ENCODE data around the gene HLF. TPM values are rescaled to one million over a fixed set of nuclear protein-coding genes. Genes with fewer than 3 reads are reported as not detected.
A peak's percentile ranks its signal among the peaks of the same experiment; 100 is the strongest.

The HLF gene
- total and polyA plus RNA-seq, 2 of the 4 experiments (the other 2 are of a cell fraction), result 0.18 TPM; not detected in 1

- no peak overlapping the region for H4K91ac ChIP-seq (ENCODE audit: insufficient read depth, low read depth, low read length)
- no peak overlapping the region for H4K8ac ChIP-seq (ENCODE audit: low read depth in 2 of 2, low read length in 2 of 2)
- no TSS peak for BruUV-seq (replicated peaks)
- H2BK5ac ChIP-seq (ENCODE audit: low read depth, low read length, poor library complexity, severe bottlenecking), result no peak overlapping the region
- dilution Hi-C loops (cut with HindIII; ENCODE audit: low sequenced_read_pairs, unreplicated experiment) (no loop called here), intact Hi-C loops (cut with micrococcal nuclease) (no loop called here), in situ Hi-C loops (cut with MboI; ENCODE audit: low sequenced_read_pairs) (no loop called here)
- DNase-seq, result no peak
- H3K4me2 ChIP-seq (ENCODE audit: low read depth, low read length), result no peak overlapping the region
- no peak for TF ChIP-seq RFX5 (IDR thresholded peaks at IDR 0.05; ENCODE audit: low read depth, low read length)
- TF ChIP-seq RCOR1 (IDR thresholded peaks at IDR 0.05; ENCODE audit: insufficient replicate concordance, low read length), result no peak
- no peak for TF ChIP-seq RAD21 (IDR thresholded peaks at IDR 0.05; ENCODE audit: low read length)
- no peak for TF ChIP-seq CHD1 (IDR thresholded peaks at IDR 0.05; ENCODE audit: low read depth, low read length)
- no peak for TF ChIP-seq MAZ (IDR thresholded peaks at IDR 0.05; ENCODE audit: borderline replicate concordance, low read depth, low read length)
- TF ChIP-seq SMC3 (IDR thresholded peaks at IDR 0.05; ENCODE audit: low read depth, low read length), result no peak
- no peak for TF ChIP-seq BHLHE40 (IDR thresholded peaks at IDR 0.05; ENCODE audit: low read depth, low read length)
- H3K36me3 ChIP-seq (ENCODE audit: control insufficient read depth, insufficient read depth, low read length), result no peaks in the 10 kb centered on the region
- no peak overlapping the region for H3K9ac ChIP-seq (ENCODE audit: low read depth, low read length)
- H2AK9ac ChIP-seq (replicated peaks; ENCODE audit: low read depth, low read length, poor library complexity), result no peak overlapping the region
- H3K27ac ChIP-seq (ENCODE audit: insufficient read depth, low read length), result no peak overlapping the region
- no peak overlapping the region for H3K4me3 ChIP-seq (ENCODE audit: insufficient read depth, low read depth, low read length)
- H4K20me1 ChIP-seq (ENCODE audit: insufficient read depth, low read length), result no peaks in the 10 kb centered on the region
- ChIA-PET CTCF (interaction anchor here (0.6 kb wide), 1 partner anchor 66 kb away, joined by 3 read pairs; no protein-coding TSS in a partner anchor), POLR2A (ENCODE audit: unreplicated experiment) (no interaction called here)
- 0 out of 2 replicates have a peak, but pooled peaks cover 3% of the 10 kb centered on the region for H3K4me1 ChIP-seq (ENCODE audit: control insufficient read depth, insufficient read depth, low read length)
- H3K18ac ChIP-seq (ENCODE audit: low read depth, low read length), result no peak overlapping the region
- no peak overlapping the region for H3K4ac ChIP-seq (ENCODE audit: low read depth, low read length)
- no peaks in the 10 kb centered on the region for H3K79me1 ChIP-seq (ENCODE audit: low read depth in 1 of 2, low read length in 2 of 2)
- H3K27me3 ChIP-seq (ENCODE audit: control insufficient read depth, insufficient read depth, low read length), result peaks cover 53% of the 10 kb centered on the region
- H3K56ac ChIP-seq (ENCODE audit: extremely low read depth, insufficient read depth, low read length), result no peak overlapping the region
- peak overlapping the region; percentile 34 for H2AFZ ChIP-seq (replicated peaks; ENCODE audit: low read length, poor library complexity)
- H2BK15ac ChIP-seq (ENCODE audit: low read depth, low read length), result no peak overlapping the region
- WGBS, 2 experiments (ENCODE audit: extremely low coverage in 2 of 2, insufficient read length in 1 of 2), result 14% methylated on average over 8 of the region's 25 CpGs; no CpG with 5 or more reads in 1 of the 2 experiments
- no peak for ATAC-seq (ENCODE audit: low read depth)
- H3K9me3 ChIP-seq (ENCODE audit: control insufficient read depth, insufficient read depth, low read length), result no peaks in the 10 kb centered on the region
- H3K14ac ChIP-seq (replicated peaks; ENCODE audit: low read depth, low read length), result no peak overlapping the region
- no peak overlapping the region for H2AK5ac ChIP-seq (ENCODE audit: low read depth, low read length)
- no peak overlapping the region for H2BK20ac ChIP-seq (ENCODE audit: low read depth, low read length)
- no peaks in the 10 kb centered on the region for H3K9me1 ChIP-seq (ENCODE audit: insufficient read depth, low read length)
- H3K23ac ChIP-seq (ENCODE audit: low read depth, low read length), result no peak overlapping the region
- H4K5ac ChIP-seq (ENCODE audit: low read depth, low read length), result no peak overlapping the region
- H2BK120ac ChIP-seq (ENCODE audit: low read depth, low read length), result no peak overlapping the region
These were observed 1.5 kb downstream of the HLF start for GRCh38 chr17:55266051-55266957.

Measured in IMR-90 (cell line).